K562 (cell line): ENCODE data around the gene CLEC3B. TPM values are rescaled to one million over a fixed set of nuclear protein-coding genes. Genes with fewer than 3 reads are reported as not detected.

Source experiments
- BRD9 ChIP-seq: fragments of 450-650 bp; IDR thresholded peaks from 2 replicates; pipeline ENCODE4 v1.6.1; 2018; ENCODE audit warnings: low read depth; ENCODE audit not compliant: partially characterized antibody
- ETS2 ChIP-seq: IDR thresholded peaks from 2 replicates; pipeline ENCODE4 v1.6.1; 2016; ENCODE audit warnings: borderline replicate concordance, missing genetic modification characterization, mild to moderate bottlenecking, moderate library complexity, missing compliant biosample characterization; ENCODE audit not compliant: poor library complexity, severe bottlenecking
- FOXA3 ChIP-seq, 2 experiments: fragments of 450-650 bp in 1 of 2; sonication (generic) in 1 of 2; formaldehyde crosslinking; IDR thresholded peaks in 1 of 2; conservative IDR thresholded peaks in 1 of 2; 2 replicates each; pipeline versions ENCODE4 v1.4.0 to v1.8.0; 2020 to 2022; ENCODE audit warnings: mild to moderate bottlenecking in 2 of 2, missing genetic modification reagents in 1 of 2
- GABPB2 ChIP-seq: fragments of 250-450 bp; sonication (Bioruptor Pico); conservative IDR thresholded peaks from 2 replicates; pipeline ENCODE4 v1.5.1; 2021; ENCODE audit warnings: mild to moderate bottlenecking
- NEUROD1 ChIP-seq: fragments of 150-350 bp; IDR thresholded peaks from 2 replicates; pipeline ENCODE4 v1.6.1; 2014; ENCODE audit warnings: borderline replicate concordance, low read length, low read depth; ENCODE audit not compliant: partially characterized antibody
- NFATC3 ChIP-seq: fragments of 450-650 bp; IDR thresholded peaks from 2 replicates; pipeline ENCODE4 v1.6.1; 2017; ENCODE audit warnings: mild to moderate bottlenecking
- NR0B1 ChIP-seq: fragments of 450-650 bp; IDR thresholded peaks from one replicate; pipeline ENCODE4 v1.6.1; 2018; ENCODE audit warnings: mild to moderate bottlenecking, moderate library complexity; ENCODE audit not compliant: partially characterized antibody
- NR2C2 ChIP-seq, 2 experiments: fragments of 200-800 bp in 1 of 2; sonication (Bioruptor generic) in 1 of 2; sonication (generic) in 1 of 2; formaldehyde crosslinking in 1 of 2; IDR thresholded peaks; 2 replicates each; pipeline versions ENCODE4 v1.6.1 to v1.8.0; 2016 to 2022; ENCODE audit warnings: mild to moderate bottlenecking in 1 of 2, missing compliant biosample characterization in 1 of 2, missing genetic modification characterization in 1 of 2, missing genetic modification reagents in 1 of 2
- POLR2H ChIP-seq: IDR thresholded peaks from 2 replicates; pipeline ENCODE4 v1.6.1; 2016; ENCODE audit warnings: missing genetic modification characterization, low read depth, mild to moderate bottlenecking, control low read depth, missing compliant biosample characterization, moderate library complexity
- THRA ChIP-seq: fragments of 450-650 bp; IDR thresholded peaks from 2 replicates; pipeline ENCODE4 v1.6.1; 2017; ENCODE audit warnings: mild to moderate bottlenecking, moderate library complexity
- polyA plus RNA-seq, 8 experiments: library from polyadenylated mRNA; depleted of rRNA in 4 of 8; stranded (reverse) in 5 of 8; unstranded in 3 of 8; fragments of >200 nt; fragmentation: Nextera tagmentation in 2 of 8; fragmentation: Illumina TruSeq in 1 of 8; extraction: Ambion mirVana in 2 of 8; extraction: Trizol in 1 of 8; gene quantifications; 2 replicates each; pipeline versions ENCODE4 v1.2.1 to v1.2.3, GENCODE V29; 2011 to 2014; ENCODE audit warnings: inconsistent platforms in 1 of 8, missing spikeins in 1 of 8
- total RNA-seq, 7 experiments: library from RNA; depleted of rRNA in 6 of 7; stranded (reverse); fragments of >200 nt in 6 of 7; fragmentation: Illumina TruSeq in 2 of 7; extraction: Trizol in 2 of 7; gene quantifications; 2 replicates each; pipeline versions ENCODE4 v1.2.1 to v1.2.3, GENCODE V29; 2011 to 2021; ENCODE audit warnings: low replicate concordance in 1 of 7
- TF ChIP-seq, protein P1 (sequence below): fragments of 250-450 bp; sonication (Bioruptor Pico); IDR thresholded peaks from 2 replicates; pipeline ENCODE4 v1.8.0; 2022; ENCODE audit warnings: moderate library complexity, mild to moderate bottlenecking, inconsistent platforms
- TF ChIP-seq, protein P2 (sequence below): fragments of 250-450 bp; sonication (Bioruptor Pico); IDR thresholded peaks from 2 replicates; pipeline ENCODE4 v1.8.0; 2022; ENCODE audit warnings: inconsistent platforms
- TF ChIP-seq, protein P3 (sequence below), 2 experiments: fragments of 450-650 bp in 1 of 2; IDR thresholded peaks; 2 replicates each; pipeline ENCODE4 v1.6.1; 2011 to 2017; ENCODE audit warnings: low read depth in 2 of 2, antibody characterized with exemption in 1 of 2, borderline replicate concordance in 1 of 2, low read length in 1 of 2, mild to moderate bottlenecking in 1 of 2, mixed read lengths in 1 of 2; ENCODE audit not compliant: control insufficient read depth in 1 of 2
- TF ChIP-seq, protein P4 (sequence below), 3 experiments: IDR thresholded peaks in 2 of 3; conservative IDR thresholded peaks in 1 of 3; 2 replicates each; pipeline ENCODE4 v1.5.1; 2011 to 2012; ENCODE audit warnings: low read length in 3 of 3, mild to moderate bottlenecking in 3 of 3, control low read depth in 2 of 3, improper control_type of control experiment in 1 of 3, inconsistent platforms in 1 of 3, low read depth in 1 of 3, mixed read lengths in 1 of 3, moderate library complexity in 1 of 3; ENCODE audit not compliant: insufficient read depth in 2 of 3

The CLEC3B gene
- total and polyA plus RNA-seq, 9 of the 15 experiments (the other 6 are each of a cell fraction or from before 2014, with no cell fraction given) = not detected

DNA sequence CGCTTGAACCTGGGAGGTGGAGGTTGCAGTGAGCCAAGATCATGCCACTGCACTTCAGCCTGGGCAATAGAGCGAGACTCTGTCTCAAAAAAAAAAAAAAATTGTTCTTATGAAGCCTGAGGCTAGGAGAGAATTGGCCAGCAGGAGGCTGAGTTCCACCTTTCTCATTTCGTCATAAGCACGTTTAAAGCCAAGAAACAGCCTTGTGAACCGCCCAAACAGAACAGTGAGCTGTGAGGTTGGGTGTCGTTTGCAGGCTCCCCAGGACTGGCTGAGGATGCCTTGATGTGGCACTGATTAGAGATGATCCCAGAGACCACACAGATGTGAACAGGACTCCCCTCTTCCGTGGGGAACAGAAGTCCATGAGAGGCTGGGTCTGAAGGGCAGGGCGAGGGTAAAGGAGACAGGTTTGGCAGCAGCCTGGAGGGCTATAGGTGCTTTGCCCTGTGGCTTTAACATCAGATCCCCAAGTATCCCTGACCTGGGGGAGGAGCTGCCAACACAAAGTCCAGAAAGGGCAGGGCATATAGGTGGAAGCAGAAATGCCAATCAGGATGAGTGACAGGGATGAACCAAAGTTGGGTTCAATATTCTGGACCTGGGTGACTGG lies 52.9 kb downstream of the CLEC3B start (continued):
- TF ChIP-seq BRD9 = peak; percentile 30
- no peak for TF ChIP-seq ETS2 (tag)
- no peak for TF ChIP-seq GABPB2
- no peak for TF ChIP-seq NFATC3
- TF ChIP-seq, protein P1, sequence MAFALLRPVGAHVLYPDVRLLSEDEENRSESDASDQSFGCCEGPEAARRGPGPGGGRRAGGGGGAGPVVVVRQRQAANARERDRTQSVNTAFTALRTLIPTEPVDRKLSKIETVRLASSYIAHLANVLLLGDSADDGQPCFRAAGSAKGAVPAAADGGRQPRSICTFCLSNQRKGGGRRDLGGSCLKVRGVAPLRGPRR (CRISPR knock-in tag) = 0 out of 2 replicates have a peak, but pooled peaks have one; percentile 27
- no peak for TF ChIP-seq FOXA3 (CRISPR knock-in tag; conservative IDR thresholded peaks at IDR 0.05 in 1 of 2, IDR thresholded peaks at IDR 0.05 in 1 of 2)
- no peak for TF ChIP-seq NR2C2 (CRISPR knock-in tag; IDR thresholded peaks at IDR 0.05)
- TF ChIP-seq NR2C2 (tag; IDR thresholded peaks at IDR 0.05) = peak; percentile 33; the same call in 1 of the 2 replicates
- TF ChIP-seq, protein P2, sequence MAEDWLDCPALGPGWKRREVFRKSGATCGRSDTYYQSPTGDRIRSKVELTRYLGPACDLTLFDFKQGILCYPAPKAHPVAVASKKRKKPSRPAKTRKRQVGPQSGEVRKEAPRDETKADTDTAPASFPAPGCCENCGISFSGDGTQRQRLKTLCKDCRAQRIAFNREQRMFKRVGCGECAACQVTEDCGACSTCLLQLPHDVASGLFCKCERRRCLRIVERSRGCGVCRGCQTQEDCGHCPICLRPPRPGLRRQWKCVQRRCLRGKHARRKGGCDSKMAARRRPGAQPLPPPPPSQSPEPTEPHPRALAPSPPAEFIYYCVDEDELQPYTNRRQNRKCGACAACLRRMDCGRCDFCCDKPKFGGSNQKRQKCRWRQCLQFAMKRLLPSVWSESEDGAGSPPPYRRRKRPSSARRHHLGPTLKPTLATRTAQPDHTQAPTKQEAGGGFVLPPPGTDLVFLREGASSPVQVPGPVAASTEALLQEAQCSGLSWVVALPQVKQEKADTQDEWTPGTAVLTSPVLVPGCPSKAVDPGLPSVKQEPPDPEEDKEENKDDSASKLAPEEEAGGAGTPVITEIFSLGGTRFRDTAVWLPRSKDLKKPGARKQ (CRISPR knock-in tag) = no peak
- TF ChIP-seq NEUROD1 = no peak
- no peak for TF ChIP-seq THRA
- TF ChIP-seq, protein P3, sequence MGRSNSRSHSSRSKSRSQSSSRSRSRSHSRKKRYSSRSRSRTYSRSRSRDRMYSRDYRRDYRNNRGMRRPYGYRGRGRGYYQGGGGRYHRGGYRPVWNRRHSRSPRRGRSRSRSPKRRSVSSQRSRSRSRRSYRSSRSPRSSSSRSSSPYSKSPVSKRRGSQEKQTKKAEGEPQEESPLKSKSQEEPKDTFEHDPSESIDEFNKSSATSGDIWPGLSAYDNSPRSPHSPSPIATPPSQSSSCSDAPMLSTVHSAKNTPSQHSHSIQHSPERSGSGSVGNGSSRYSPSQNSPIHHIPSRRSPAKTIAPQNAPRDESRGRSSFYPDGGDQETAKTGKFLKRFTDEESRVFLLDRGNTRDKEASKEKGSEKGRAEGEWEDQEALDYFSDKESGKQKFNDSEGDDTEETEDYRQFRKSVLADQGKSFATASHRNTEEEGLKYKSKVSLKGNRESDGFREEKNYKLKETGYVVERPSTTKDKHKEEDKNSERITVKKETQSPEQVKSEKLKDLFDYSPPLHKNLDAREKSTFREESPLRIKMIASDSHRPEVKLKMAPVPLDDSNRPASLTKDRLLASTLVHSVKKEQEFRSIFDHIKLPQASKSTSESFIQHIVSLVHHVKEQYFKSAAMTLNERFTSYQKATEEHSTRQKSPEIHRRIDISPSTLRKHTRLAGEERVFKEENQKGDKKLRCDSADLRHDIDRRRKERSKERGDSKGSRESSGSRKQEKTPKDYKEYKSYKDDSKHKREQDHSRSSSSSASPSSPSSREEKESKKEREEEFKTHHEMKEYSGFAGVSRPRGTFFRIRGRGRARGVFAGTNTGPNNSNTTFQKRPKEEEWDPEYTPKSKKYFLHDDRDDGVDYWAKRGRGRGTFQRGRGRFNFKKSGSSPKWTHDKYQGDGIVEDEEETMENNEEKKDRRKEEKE (IDR thresholded peaks at IDR 0.05; ENCODE audit: borderline replicate concordance in 1 of 2, control insufficient read depth in 1 of 2, low read depth in 2 of 2, low read length in 1 of 2) = no peak
- no peak for TF ChIP-seq NR0B1
- TF ChIP-seq, protein P4, sequence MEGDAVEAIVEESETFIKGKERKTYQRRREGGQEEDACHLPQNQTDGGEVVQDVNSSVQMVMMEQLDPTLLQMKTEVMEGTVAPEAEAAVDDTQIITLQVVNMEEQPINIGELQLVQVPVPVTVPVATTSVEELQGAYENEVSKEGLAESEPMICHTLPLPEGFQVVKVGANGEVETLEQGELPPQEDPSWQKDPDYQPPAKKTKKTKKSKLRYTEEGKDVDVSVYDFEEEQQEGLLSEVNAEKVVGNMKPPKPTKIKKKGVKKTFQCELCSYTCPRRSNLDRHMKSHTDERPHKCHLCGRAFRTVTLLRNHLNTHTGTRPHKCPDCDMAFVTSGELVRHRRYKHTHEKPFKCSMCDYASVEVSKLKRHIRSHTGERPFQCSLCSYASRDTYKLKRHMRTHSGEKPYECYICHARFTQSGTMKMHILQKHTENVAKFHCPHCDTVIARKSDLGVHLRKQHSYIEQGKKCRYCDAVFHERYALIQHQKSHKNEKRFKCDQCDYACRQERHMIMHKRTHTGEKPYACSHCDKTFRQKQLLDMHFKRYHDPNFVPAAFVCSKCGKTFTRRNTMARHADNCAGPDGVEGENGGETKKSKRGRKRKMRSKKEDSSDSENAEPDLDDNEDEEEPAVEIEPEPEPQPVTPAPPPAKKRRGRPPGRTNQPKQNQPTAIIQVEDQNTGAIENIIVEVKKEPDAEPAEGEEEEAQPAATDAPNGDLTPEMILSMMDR (IDR thresholded peaks at IDR 0.05 in 2 of 3, conservative IDR thresholded peaks at IDR 0.05 in 1 of 3; ENCODE audit: insufficient read depth in 2 of 3, low read depth in 1 of 3, low read length in 3 of 3) = peak; percentile 39 to 57 (median 57); a peak in 4 of 6 replicates
- no peak for TF ChIP-seq POLR2H (tag)
